ENCODE results near the gene PTF1A.

The PTF1A gene

DNA sequence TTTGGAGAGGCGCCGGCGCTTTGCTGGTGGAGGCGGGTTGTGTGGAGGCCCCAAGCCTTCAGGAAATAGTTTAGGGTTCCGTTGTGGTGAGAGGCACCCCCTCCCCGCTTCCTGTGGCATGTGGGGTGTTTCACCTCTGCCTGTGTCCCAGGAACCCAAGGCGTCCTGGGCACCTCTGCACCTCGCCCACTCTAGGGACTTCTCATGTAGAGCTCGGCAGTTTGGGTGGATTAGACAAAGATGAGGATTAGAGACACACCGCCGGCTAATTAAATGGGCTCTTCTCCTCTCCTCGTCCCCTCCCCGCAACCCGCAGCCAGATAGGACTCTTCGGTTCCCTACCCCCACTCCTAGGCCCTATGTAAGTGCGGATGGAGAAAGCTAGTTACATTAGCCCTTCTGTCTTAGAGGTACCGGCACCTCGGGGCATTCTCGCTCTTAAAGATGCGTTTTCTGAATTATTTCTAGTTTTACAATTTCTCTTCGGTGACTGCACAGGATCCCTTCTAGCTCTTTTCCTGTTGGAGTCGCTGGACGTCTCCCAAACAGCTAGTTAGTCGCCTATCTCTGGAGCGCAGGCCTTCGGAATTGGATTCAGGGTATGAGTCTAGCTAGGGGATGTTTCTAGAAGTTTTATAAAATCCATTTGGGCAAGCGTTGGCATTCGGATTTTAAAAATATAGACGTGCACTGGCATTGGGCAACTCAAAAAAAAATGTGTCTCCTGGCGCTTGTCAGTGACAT lies 7.8 kb downstream of the PTF1A start:
- DNase-seq (ENCODE audit: low spot score): no peak
- TF ChIP-seq, protein P1, sequence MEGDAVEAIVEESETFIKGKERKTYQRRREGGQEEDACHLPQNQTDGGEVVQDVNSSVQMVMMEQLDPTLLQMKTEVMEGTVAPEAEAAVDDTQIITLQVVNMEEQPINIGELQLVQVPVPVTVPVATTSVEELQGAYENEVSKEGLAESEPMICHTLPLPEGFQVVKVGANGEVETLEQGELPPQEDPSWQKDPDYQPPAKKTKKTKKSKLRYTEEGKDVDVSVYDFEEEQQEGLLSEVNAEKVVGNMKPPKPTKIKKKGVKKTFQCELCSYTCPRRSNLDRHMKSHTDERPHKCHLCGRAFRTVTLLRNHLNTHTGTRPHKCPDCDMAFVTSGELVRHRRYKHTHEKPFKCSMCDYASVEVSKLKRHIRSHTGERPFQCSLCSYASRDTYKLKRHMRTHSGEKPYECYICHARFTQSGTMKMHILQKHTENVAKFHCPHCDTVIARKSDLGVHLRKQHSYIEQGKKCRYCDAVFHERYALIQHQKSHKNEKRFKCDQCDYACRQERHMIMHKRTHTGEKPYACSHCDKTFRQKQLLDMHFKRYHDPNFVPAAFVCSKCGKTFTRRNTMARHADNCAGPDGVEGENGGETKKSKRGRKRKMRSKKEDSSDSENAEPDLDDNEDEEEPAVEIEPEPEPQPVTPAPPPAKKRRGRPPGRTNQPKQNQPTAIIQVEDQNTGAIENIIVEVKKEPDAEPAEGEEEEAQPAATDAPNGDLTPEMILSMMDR (IDR thresholded peaks at IDR 0.05; ENCODE audit: extremely low read depth, missing control alignments): no peak

DNA sequence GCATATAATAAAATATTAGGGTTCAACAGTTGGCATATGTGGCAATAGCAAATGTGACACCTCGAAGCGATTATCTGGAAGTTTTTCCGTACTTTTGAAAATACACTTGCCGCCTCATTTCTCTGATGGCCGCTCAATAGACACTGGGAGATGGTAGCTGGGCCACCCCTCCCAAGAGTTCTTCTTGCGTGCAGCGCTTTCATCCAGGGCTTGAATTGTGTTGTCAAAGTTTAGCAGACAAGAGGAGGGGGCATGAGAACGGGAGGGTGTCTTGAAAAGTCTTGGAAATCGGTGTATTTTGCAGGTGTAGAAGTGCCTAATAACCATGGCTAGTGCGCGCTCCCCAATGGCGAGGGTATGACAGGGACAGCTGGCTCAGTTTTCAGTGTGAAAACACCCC lies 8.5 kb downstream of the PTF1A start:
- DNase-seq (ENCODE audit: low spot score): no peak
- TF ChIP-seq, protein P1 (IDR thresholded peaks at IDR 0.05; ENCODE audit: extremely low read depth, missing control alignments): no peak

DNA sequence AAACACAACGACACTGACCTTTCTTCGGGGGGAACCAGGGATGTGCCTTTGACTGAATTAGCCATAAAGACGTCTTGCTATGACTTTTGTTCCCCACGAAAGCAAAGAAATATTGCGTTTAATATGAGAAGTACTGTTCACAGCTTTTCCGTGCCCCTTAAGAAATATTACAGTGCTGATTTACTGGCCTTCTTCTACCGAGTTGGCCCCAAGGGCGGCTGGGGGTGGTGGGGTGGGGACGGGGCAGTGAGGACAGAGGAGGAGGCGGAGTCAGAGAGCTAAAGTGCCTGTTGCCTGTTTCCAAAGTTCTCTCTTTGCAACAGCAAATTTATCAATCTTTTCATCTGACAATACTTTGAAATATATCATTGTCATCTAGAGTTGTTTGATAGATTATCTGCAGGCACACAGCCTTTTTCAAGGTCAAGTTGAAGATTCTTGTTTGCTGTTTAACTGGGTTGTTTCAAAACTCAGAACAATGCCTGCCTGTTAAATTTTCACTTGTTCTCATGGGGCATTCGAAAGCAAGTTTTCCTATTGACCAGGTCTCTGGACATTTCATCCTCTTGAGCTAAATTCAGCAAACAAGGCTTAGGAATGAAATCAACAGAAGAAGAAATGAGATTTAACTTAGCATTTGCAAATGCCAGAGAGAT lies 9.0 kb downstream of the PTF1A start:
- DNase-seq (ENCODE audit: low spot score): no peak
- TF ChIP-seq, protein P1 (IDR thresholded peaks at IDR 0.05; ENCODE audit: extremely low read depth, missing control alignments): no peak

DNA sequence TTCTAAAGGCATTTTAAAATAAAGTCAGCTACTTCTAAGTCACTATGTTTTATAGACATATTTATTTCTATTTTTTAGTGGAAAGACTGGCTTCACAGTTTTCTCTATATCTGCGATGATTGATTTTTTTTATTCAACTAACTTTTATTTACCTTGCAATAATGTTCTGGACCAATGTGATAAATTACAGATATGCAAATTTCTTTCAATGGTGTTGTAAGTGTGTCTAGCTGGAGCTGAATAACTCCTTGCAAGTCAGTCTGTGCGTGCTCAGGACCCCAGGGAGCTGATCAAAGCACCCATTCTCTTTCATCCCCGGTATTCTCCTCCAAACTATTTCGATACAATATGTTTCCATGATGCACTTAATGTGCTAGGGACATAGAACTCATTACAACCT lies 9.7 kb downstream of the PTF1A start:
- TF ChIP-seq, protein P1 (IDR thresholded peaks at IDR 0.05; ENCODE audit: extremely low read depth, missing control alignments): no peak
- no peak for DNase-seq (ENCODE audit: low spot score)

DNA sequence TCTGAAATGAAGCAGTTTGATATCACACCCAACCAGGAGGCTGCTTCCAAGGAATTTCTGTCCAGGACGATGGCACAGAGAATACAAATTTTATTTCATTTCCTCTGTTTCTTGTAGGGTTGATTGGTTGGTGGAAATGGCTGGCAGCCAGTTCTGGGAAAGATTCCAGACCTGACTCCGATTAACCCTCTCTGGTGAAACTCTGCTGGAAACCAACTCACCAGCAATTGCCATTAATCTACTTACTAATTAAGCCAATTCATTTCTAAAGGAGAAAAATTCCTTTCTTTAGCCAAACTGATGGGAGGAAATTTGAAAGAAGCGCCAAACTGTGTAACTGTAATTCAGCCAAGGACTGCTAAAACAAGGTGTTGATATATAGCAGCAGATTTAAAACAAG lies 10.7 kb downstream of the PTF1A start:
- TF ChIP-seq, protein P1 (IDR thresholded peaks at IDR 0.05; ENCODE audit: extremely low read depth, missing control alignments): no peak
- DNase-seq (ENCODE audit: low spot score): no peak

DNA sequence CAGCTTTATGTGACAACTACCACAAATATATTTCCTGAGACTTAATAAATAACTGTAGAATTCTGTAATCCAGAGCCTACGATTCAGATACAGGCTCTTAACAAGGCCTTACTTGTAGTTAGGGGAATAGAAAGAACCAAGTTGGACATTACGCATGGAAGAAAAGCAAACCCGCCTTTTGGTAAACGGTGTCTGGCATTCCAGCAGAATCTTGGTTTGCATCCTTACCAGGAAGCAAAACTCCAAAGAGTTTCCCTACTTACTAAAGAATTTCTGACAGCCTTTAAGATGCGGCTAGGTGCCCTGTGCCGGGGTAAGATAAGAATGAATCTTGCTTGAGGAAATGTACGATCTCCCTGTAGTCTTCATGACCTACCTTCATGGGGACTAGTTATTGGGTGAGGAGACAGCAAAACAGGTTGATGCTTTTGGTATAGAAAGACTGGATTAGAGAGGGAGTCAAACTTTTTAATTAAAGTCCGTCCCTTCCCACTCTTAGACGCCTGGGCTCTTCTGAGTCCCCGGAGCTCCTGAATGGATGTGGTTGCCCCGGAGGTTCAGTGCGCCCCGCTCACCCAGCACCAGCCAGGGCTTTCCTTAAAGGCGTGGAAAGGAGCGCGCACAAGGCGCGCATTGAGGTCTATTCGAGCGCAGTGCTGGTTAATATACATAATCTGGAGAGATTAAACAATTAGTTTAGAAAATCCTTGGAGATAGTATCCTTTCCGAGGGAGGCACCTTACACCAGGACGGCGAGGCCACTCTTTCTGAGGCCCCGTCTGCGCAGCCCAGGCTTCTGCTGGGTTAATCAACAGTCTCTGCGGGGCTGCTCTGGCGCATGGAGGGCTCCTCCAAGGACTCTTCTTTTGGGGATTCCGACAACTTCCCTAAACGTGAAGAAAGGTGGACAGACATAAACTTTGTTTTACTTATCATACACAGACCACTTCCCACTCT lies 11.5 kb downstream of the PTF1A start:
- TF ChIP-seq, protein P1 (IDR thresholded peaks at IDR 0.05; ENCODE audit: extremely low read depth, missing control alignments): no peak
- no peak for DNase-seq (ENCODE audit: low spot score)
